HEK293 (cell line): Measurements from ENCODE around the gene DAAM1.

Experiments
- CTCF ChIA-PET: fragments of 350-600 bp; formaldehyde crosslinking; extraction: SDS; loops from one replicate; lab custom pipeline; 2021; ENCODE audit warnings: antibody characterized with exemption; lab: Yijun Ruan, JAX
- POLR2A ChIA-PET: fragments of 300-600 bp; formaldehyde crosslinking; extraction: SDS; loops from one replicate; lab custom pipeline; 2020; ENCODE audit warnings: antibody characterized with exemption, inconsistent platforms; lab: Yijun Ruan, JAX
- H3K27ac ChIP-seq: fragments of 200-500 bp; sonication (Bioruptor generic); 2 replicates; pipeline ENCODE4 v1.5.1; 2014; ENCODE audit warnings: low read depth, low read length, control low read depth, inconsistent platforms; ENCODE audit errors: extremely low read depth
- H3K36me3 ChIP-seq, 2 experiments: fragments of 200-500 bp in 1 of 2; sonication (Bioruptor generic) in 1 of 2; 1 replicate in 1 of 2; 2 replicates in 1 of 2; pipeline ENCODE4 v1.5.1; 2014 to 2017; ENCODE audit warnings: inconsistent platforms in 2 of 2, low read length in 2 of 2; ENCODE audit not compliant: control insufficient read depth in 2 of 2, insufficient read depth in 1 of 2
- H3K4me1 ChIP-seq: fragments of 200-500 bp; sonication (Bioruptor generic); 2 replicates; pipeline ENCODE4 v1.5.1; 2014; ENCODE audit warnings: mild to moderate bottlenecking, low read length, inconsistent platforms; ENCODE audit not compliant: control insufficient read depth, insufficient read depth
- H3K4me3 ChIP-seq: 2 replicates; pipeline ENCODE4 v1.5.1; 2011; ENCODE audit warnings: low read depth, mild to moderate bottlenecking, control low read depth, low read length, moderate library complexity
- H3K9me3 ChIP-seq: fragments of 200-500 bp; sonication (Bioruptor generic); 2 replicates; pipeline ENCODE4 v1.5.1; 2014; ENCODE audit warnings: low read depth, low read length, inconsistent platforms; ENCODE audit not compliant: control insufficient read depth, insufficient read depth
- BCL11A ChIP-seq: fragments of 450-650 bp; formaldehyde crosslinking; IDR thresholded peaks from 2 replicates; pipeline ENCODE4 v1.5.1; 2016; ENCODE audit warnings: low read depth, missing biosample characterization, missing genetic modification characterization
- GLIS1 ChIP-seq: fragments of 450-650 bp; formaldehyde crosslinking; IDR thresholded peaks from 2 replicates; pipeline ENCODE4 v1.5.1; 2016; ENCODE audit warnings: missing biosample characterization, missing genetic modification characterization
- GLIS2 ChIP-seq: fragments of 450-650 bp; formaldehyde crosslinking; IDR thresholded peaks from 2 replicates; pipeline ENCODE4 v1.5.1; 2016; ENCODE audit warnings: missing biosample characterization, missing genetic modification characterization
- MEIS1 ChIP-seq: sonication (generic); formaldehyde crosslinking; IDR thresholded peaks from 2 replicates; pipeline ENCODE4 v1.8.1; 2022; ENCODE audit warnings: missing genetic modification reagents, mild to moderate bottlenecking, borderline replicate concordance
- MYNN ChIP-seq: fragments of 450-650 bp; formaldehyde crosslinking; IDR thresholded peaks from 2 replicates; pipeline ENCODE4 v1.5.1; 2016; ENCODE audit warnings: missing biosample characterization, missing genetic modification characterization, borderline replicate concordance
- SP2 ChIP-seq: fragments of 450-650 bp; formaldehyde crosslinking; IDR thresholded peaks from 2 replicates; pipeline ENCODE4 v1.5.1; 2016; ENCODE audit warnings: missing biosample characterization, missing genetic modification characterization
- TRIM28 ChIP-seq: IDR thresholded peaks from 2 replicates; pipeline ENCODE4 v1.6.1; 2011; ENCODE audit warnings: low read length, control low read depth, borderline replicate concordance
- WT1 ChIP-seq: fragments of 450-650 bp; formaldehyde crosslinking; IDR thresholded peaks from 2 replicates; pipeline ENCODE4 v1.5.1; 2016; ENCODE audit warnings: missing biosample characterization, missing genetic modification characterization
- ZBTB8A ChIP-seq: fragments of 450-650 bp; formaldehyde crosslinking; IDR thresholded peaks from 2 replicates; pipeline ENCODE4 v1.5.1; 2016; ENCODE audit warnings: missing biosample characterization, missing genetic modification characterization
- ZFP69B ChIP-seq: fragments of 450-650 bp; formaldehyde crosslinking; IDR thresholded peaks from 2 replicates; pipeline ENCODE4 v1.5.1; 2016; ENCODE audit warnings: missing biosample characterization, missing genetic modification characterization
- ZNF24 ChIP-seq: fragments of 450-650 bp; formaldehyde crosslinking; IDR thresholded peaks from 2 replicates; pipeline ENCODE4 v1.5.1; 2016; ENCODE audit warnings: missing biosample characterization, missing genetic modification characterization
- ZNF292 ChIP-seq: fragments of 450-650 bp; formaldehyde crosslinking; IDR thresholded peaks from 2 replicates; pipeline ENCODE4 v1.5.1; 2016; ENCODE audit warnings: low read depth, missing biosample characterization, missing genetic modification characterization, borderline replicate concordance
- ZNF335 ChIP-seq: fragments of 450-650 bp; formaldehyde crosslinking; conservative IDR thresholded peaks from 2 replicates; pipeline ENCODE4 v1.5.1; 2016; ENCODE audit warnings: missing biosample characterization, missing genetic modification characterization
- ZNF37A ChIP-seq: fragments of 450-650 bp; IDR thresholded peaks from 2 replicates; pipeline ENCODE4 v1.5.1; 2018; ENCODE audit warnings: missing biosample characterization, missing genetic modification characterization
- ZNF530 ChIP-seq: fragments of 450-650 bp; formaldehyde crosslinking; IDR thresholded peaks from 2 replicates; pipeline ENCODE4 v1.5.1; 2016; ENCODE audit warnings: low read depth, missing biosample characterization, missing genetic modification characterization
- ZNF548 ChIP-seq: fragments of 450-650 bp; formaldehyde crosslinking; IDR thresholded peaks from 2 replicates; pipeline ENCODE4 v1.5.1; 2016; ENCODE audit warnings: missing biosample characterization, missing genetic modification characterization
- ZNF585B ChIP-seq: fragments of 450-650 bp; formaldehyde crosslinking; IDR thresholded peaks from 2 replicates; pipeline ENCODE4 v1.5.1; 2016; ENCODE audit warnings: missing biosample characterization, missing genetic modification characterization
- ZNF658 ChIP-seq: fragments of 450-650 bp; formaldehyde crosslinking; IDR thresholded peaks from 2 replicates; pipeline ENCODE4; 2016; ENCODE audit warnings: missing biosample characterization, missing genetic modification characterization
- ZNF670 ChIP-seq: fragments of 450-650 bp; formaldehyde crosslinking; IDR thresholded peaks from 2 replicates; pipeline ENCODE4 v1.5.1; 2016; ENCODE audit warnings: missing biosample characterization, missing genetic modification characterization, low read depth
- ZNF776 ChIP-seq: fragments of 450-650 bp; formaldehyde crosslinking; IDR thresholded peaks from 2 replicates; pipeline ENCODE4 v1.5.0; 2017; ENCODE audit warnings: missing biosample characterization, missing genetic modification characterization, borderline replicate concordance
- TF ChIP-seq, protein P1 (sequence below): fragments of 450-650 bp; formaldehyde crosslinking; IDR thresholded peaks from 2 replicates; pipeline ENCODE4; 2016; ENCODE audit warnings: missing biosample characterization, missing genetic modification characterization
- TF ChIP-seq, protein P2 (sequence below): fragments of 450-650 bp; formaldehyde crosslinking; IDR thresholded peaks from 2 replicates; pipeline ENCODE4 v1.5.1; 2016; ENCODE audit warnings: missing biosample characterization, missing genetic modification characterization, borderline replicate concordance
- TF ChIP-seq, protein P3 (sequence below): fragments of 450-650 bp; IDR thresholded peaks from 2 replicates; pipeline ENCODE4 v1.5.1; 2018; ENCODE audit warnings: missing biosample characterization, missing genetic modification characterization
- TF ChIP-seq, protein P4 (sequence below): fragments of 450-650 bp; formaldehyde crosslinking; IDR thresholded peaks from 2 replicates; pipeline ENCODE4 v1.5.1; 2016; ENCODE audit warnings: missing biosample characterization, missing genetic modification characterization
- TF ChIP-seq, protein P5 (sequence below): sonication (generic); formaldehyde crosslinking; IDR thresholded peaks from 2 replicates; pipeline ENCODE4 v1.8.1; 2022; ENCODE audit warnings: mild to moderate bottlenecking, moderate library complexity, missing genetic modification reagents

Gene DAAM1

DNA sequence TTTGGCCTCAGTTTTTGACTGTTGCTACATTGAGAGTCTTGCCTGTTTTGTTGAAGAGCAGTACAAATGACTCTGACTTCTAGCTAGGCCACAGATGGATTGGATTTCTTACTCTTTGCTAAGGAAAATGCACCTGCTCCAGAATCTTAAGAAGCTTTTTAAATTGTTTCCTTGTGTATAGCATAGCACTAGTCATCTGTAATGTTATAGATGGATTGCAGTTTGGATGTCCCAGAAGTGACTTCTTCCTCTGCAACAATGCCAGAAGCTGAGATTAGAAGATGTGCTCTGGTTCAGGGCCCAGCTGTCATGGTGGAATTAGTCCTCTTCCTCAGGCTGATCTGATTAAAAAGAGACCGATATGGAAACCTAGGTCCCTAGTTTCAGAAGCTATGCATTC is 67.9 kb downstream of the DAAM1 start (continued):
- no peak for TF ChIP-seq ZNF776 (tag by site-specific recombination)
- TF ChIP-seq ZBTB8A (tag by site-specific recombination) = no peak
- TF ChIP-seq, all 188 proteins: peak for 0

DNA sequence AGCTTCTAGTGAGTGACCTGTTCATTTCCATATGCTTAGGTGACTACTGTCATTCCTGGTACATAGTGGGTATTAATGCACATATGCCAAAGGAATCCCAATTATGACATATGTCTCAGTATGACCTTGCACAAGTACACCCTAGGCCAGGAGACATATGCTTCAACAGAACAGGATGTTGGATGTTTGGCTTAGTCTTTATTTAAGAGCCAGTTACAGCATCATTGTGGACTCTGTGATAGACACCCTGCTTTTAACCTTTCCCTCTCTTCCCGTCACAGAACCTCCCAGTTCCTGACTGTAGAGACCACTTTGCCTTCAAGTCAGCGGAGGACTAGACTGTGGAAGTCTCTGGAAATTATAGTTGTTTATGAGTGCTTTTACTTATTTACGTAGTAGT is 72.9 kb downstream of the DAAM1 start:
- CTCF ChIA-PET = no interaction called here

DNA sequence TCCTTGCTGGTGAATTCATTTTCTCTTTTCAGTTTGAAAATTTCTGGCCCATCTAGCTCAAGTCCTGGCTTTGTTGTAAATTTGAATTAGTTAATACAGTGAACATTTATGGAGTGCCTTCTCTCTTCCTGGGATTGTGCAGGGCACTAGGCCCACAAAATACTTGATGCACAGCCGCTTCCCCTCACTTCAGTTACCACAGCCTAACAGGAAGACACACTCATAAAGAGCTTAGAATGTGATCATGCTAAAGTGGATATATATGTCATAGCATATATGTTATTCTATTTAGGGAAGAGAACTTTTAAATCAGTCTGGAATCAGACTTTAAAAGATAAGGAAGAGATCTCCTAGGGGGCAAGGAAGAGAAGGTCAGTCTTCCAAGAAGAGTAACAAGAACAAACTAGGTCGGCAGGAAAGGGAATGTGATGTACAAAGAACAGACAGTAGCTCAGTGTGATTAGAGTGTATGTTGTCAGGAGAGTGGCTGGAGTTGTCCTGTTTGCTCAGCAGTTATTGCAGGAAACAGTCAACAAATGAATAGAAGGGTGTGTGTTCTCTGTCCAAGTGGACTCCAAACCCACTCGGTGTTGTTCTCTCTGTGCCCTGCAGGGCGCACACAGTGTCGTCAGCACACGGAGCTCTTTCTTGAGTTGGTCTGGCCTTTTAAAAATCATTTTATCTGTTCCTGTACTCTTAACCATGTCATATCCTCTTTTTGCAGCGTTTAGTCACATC is 74.4 kb downstream of the DAAM1 start:
- ChIA-PET POLR2A (interaction anchor here (0.6 kb wide), 1 partner anchor 75 kb away, joined by 3 read pairs; no protein-coding TSS in a partner anchor), CTCF (interaction anchor here (0.6 to 1.4 kb wide), 5 partner anchors 9 to 1184 kb away, joined by 3 to 4 read pairs (median 3); no protein-coding TSS in a partner anchor)
- no peak overlapping the region for H3K4me3 ChIP-seq
- TF ChIP-seq GLIS2 (tag by site-specific recombination) = no peak
- TF ChIP-seq, protein P1, sequence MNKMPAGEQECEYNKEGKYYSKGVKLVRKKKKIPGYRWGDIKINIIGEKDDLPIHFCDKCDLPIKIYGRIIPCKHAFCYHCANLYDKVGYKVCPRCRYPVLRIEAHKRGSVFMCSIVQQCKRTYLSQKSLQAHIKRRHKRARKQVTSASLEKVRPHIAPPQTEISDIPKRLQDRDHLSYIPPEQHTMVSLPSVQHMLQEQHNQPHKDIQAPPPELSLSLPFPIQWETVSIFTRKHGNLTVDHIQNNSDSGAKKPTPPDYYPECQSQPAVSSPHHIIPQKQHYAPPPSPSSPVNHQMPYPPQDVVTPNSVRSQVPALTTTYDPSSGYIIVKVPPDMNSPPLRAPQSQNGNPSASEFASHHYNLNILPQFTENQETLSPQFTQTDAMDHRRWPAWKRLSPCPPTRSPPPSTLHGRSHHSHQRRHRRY (tag by site-specific recombination) = no peak
- no peak for TF ChIP-seq ZNF335 (tag by site-specific recombination)
- no peak for TF ChIP-seq ZNF670 (tag by site-specific recombination)
- no peak for TF ChIP-seq ZNF585B (tag by site-specific recombination)
- no peak for TF ChIP-seq ZNF548 (tag by site-specific recombination)
- TF ChIP-seq MYNN = no peak
- no peak for TF ChIP-seq SP2 (tag by site-specific recombination)
- no peak for TF ChIP-seq ZNF658 (tag by site-specific recombination)
- TF ChIP-seq, protein P2, sequence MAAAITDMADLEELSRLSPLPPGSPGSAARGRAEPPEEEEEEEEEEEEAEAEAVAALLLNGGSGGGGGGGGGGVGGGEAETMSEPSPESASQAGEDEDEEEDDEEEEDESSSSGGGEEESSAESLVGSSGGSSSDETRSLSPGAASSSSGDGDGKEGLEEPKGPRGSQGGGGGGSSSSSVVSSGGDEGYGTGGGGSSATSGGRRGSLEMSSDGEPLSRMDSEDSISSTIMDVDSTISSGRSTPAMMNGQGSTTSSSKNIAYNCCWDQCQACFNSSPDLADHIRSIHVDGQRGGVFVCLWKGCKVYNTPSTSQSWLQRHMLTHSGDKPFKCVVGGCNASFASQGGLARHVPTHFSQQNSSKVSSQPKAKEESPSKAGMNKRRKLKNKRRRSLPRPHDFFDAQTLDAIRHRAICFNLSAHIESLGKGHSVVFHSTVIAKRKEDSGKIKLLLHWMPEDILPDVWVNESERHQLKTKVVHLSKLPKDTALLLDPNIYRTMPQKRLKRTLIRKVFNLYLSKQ (tag by site-specific recombination) = no peak
- TF ChIP-seq, protein P3, sequence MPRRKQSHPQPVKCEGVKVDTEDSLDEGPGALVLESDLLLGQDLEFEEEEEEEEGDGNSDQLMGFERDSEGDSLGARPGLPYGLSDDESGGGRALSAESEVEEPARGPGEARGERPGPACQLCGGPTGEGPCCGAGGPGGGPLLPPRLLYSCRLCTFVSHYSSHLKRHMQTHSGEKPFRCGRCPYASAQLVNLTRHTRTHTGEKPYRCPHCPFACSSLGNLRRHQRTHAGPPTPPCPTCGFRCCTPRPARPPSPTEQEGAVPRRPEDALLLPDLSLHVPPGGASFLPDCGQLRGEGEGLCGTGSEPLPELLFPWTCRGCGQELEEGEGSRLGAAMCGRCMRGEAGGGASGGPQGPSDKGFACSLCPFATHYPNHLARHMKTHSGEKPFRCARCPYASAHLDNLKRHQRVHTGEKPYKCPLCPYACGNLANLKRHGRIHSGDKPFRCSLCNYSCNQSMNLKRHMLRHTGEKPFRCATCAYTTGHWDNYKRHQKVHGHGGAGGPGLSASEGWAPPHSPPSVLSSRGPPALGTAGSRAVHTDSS (tag by site-specific recombination) = no peak
- no peak for TF ChIP-seq ZNF24
- no peak for TF ChIP-seq ZNF292 (tag by site-specific recombination)
- TF ChIP-seq WT1 (tag by site-specific recombination) = no peak
- no peak for TF ChIP-seq TRIM28
- TF ChIP-seq ZNF530 (tag by site-specific recombination) = no peak
- TF ChIP-seq BCL11A (tag by site-specific recombination) = no peak
- TF ChIP-seq MEIS1 (CRISPR knock-in tag) = no peak
- TF ChIP-seq, protein P4, sequence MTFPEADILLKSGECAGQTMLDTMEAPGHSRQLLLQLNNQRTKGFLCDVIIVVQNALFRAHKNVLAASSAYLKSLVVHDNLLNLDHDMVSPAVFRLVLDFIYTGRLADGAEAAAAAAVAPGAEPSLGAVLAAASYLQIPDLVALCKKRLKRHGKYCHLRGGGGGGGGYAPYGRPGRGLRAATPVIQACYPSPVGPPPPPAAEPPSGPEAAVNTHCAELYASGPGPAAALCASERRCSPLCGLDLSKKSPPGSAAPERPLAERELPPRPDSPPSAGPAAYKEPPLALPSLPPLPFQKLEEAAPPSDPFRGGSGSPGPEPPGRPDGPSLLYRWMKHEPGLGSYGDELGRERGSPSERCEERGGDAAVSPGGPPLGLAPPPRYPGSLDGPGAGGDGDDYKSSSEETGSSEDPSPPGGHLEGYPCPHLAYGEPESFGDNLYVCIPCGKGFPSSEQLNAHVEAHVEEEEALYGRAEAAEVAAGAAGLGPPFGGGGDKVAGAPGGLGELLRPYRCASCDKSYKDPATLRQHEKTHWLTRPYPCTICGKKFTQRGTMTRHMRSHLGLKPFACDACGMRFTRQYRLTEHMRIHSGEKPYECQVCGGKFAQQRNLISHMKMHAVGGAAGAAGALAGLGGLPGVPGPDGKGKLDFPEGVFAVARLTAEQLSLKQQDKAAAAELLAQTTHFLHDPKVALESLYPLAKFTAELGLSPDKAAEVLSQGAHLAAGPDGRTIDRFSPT (tag by site-specific recombination) = no peak

More for the DNA sequence above, 72.9 kb downstream of the DAAM1 start:
- Histone ChIP-seq H3K27ac (no peak overlapping the region), H3K4me3 (no peak overlapping the region), H3K36me3 (peaks cover 0 to 8% of the 10 kb centered on the region in 2 experiments; a peak in 1 of 3 replicates), H3K9me3 (no peaks in the 10 kb centered on the region), H3K4me1 (no peaks in the 10 kb centered on the region)
- POLR2A ChIA-PET = no interaction called here
- TF ChIP-seq ZNF585B (tag by site-specific recombination) = no peak
- no peak for TF ChIP-seq ZFP69B
- no peak for TF ChIP-seq ZNF37A
- TF ChIP-seq, protein P5, sequence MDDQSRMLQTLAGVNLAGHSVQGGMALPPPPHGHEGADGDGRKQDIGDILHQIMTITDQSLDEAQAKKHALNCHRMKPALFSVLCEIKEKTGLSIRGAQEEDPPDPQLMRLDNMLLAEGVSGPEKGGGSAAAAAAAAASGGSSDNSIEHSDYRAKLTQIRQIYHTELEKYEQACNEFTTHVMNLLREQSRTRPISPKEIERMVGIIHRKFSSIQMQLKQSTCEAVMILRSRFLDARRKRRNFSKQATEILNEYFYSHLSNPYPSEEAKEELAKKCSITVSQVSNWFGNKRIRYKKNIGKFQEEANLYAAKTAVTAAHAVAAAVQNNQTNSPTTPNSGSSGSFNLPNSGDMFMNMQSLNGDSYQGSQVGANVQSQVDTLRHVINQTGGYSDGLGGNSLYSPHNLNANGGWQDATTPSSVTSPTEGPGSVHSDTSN (CRISPR knock-in tag) = no peak
- TF ChIP-seq GLIS1 (tag by site-specific recombination) = no peak
- TF ChIP-seq, all 188 proteins: peak for 0

More for the DNA sequence above, 74.4 kb downstream of the DAAM1 start:
- no peak overlapping the region for H3K27ac ChIP-seq
- H3K36me3 ChIP-seq = peaks cover 0 to 8% of the 10 kb centered on the region in 2 experiments; a peak in 1 of 3 replicates
- no peaks in the 10 kb centered on the region for H3K4me1 ChIP-seq
- no peaks in the 10 kb centered on the region for H3K9me3 ChIP-seq
